ENCODE measurements around the gene PRR35.

DNA sequence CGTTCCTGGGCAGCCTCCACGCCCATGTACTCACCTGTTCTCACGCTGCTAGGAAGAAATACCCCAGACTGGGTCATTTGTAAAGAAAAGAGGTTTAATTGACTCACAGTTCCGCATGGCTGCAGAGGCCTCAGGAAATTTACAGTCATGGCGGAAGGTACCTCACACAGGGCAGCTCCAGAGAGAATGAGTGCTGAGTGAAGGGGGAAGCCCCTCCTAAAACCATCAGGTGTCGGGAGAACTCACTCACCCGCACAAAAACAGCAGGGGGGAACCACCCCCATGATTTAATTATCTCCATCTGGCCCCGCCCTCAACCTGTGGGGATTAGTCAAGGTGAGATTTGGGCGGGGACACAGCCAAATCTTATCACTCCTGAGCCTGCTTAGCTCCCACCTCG is 47.8 kb downstream of the PRR35 start:
- TF ChIP-seq CTCF (conservative IDR thresholded peaks at IDR 0.05; ENCODE audit: low read depth, low read length) (no peak), SMC3 (IDR thresholded peaks at IDR 0.05; ENCODE audit: low read depth, low read length) (no peak), POLR2A (IDR thresholded peaks at IDR 0.05; ENCODE audit: low read depth, low read length) (no peak)
